Sigmoid colon (tissue), 4 donors: ENCODE data around the gene SORCS1.

Experiments used
- CTCF ChIP-seq, 4 experiments: fragments of 450-650 bp in 3 of 4; fragments of 200-600 bp in 1 of 4; IDR thresholded peaks; one replicate each; pipeline ENCODE4 v1.5.1; 2016 to 2019; ENCODE audit warnings: antibody characterized with exemption in 4 of 4, mild to moderate bottlenecking in 3 of 4, moderate library complexity in 2 of 4
- EP300 ChIP-seq, 4 donors: sonication (generic); formaldehyde crosslinking; IDR thresholded peaks; one replicate each; pipeline ENCODE4 v1.6.1; 2017; ENCODE audit warnings: antibody characterized with exemption in 4 of 4

DNA sequence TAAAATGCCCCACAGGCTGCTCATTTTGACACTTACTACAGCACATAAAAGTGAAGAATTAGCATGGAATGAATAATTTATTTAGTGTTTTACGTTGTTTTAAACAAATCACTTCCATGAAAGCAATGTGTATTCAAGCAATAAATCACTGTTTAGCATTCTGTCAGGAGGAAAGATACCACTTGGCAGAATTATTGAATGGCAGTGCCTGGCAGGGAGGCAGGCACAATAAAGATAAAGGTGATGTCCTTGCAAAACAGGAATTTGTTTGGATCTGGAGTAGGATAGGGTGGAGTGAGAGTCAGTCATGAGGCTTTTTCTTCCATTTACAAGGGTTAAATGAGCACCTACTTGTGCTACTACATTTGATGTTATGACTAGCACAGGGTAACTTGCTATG is 190.8 kb downstream of the SORCS1 start:
- no peak for TF ChIP-seq CTCF (IDR thresholded peaks at IDR 0.05)
- TF ChIP-seq EP300 (IDR thresholded peaks at IDR 0.05) = no peak
